HG03565 (cell line): Measurements from ENCODE around the gene SPAG17.

Experiments
- ATAC-seq: cut with Tn5 transposase; IDR thresholded peaks from one replicate; pipeline ENCODE4 v1.9.1; 2021; ENCODE audit warnings: mild to moderate bottlenecking, moderate library complexity; ENCODE audit not compliant: unreplicated experiment

The SPAG17 gene

DNA sequence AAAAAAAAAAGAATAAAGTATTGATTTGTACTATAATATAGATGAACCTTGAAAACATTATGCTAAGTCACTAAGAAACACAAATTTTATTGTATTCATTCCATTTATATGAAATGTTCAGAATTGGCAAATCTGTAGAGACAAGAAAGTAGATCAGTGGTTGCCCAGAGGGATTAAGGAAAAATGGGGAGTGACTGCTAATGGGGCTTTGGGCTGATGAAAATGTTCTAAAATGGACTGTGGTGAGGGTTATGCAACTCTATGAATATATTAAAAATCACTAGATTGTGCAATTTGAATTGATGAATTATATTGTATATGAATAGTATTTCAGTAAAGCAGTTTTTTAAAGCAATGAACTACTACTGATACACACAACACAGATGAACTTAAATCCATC is 265.7 kb downstream of the SPAG17 start:
- no peak for ATAC-seq

DNA sequence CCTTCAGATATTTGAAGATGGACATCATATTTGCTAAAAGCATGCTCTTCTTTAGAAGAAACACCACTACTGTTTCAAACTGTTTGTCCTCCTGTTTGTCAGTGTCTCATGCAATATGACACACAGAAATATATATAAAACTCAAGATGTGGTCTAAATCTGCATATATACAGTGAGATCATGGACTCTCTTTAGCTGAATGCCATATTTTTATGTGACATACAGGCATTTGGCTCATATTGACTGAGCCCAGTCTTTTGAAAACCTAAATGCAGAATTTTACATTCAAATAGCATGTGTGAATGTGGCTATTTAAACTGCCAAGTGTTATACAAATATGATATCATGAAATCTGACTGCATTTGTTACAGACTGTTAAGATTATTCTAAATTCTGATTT is 274.0 kb downstream of the SPAG17 start:
- no peak for ATAC-seq

DNA sequence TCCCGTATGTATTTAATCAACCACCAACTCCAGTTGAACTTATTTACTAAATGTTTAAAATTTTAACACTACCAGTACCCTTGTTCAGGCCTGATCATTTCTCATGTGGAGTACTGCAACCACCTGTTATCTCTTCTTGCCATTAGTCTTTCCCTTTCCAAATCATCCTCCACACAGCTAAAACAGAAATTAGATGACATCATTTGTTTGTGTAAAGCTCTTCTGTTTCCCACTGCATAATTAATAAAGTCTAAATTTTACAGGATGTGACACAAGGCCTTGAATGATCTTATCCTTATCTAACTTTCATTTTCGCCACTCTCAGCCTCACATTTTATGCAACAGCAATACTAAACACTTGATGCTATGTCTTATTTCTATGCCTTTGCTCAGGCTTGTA is 280.0 kb downstream of the SPAG17 start:
- ATAC-seq, result no peak

DNA sequence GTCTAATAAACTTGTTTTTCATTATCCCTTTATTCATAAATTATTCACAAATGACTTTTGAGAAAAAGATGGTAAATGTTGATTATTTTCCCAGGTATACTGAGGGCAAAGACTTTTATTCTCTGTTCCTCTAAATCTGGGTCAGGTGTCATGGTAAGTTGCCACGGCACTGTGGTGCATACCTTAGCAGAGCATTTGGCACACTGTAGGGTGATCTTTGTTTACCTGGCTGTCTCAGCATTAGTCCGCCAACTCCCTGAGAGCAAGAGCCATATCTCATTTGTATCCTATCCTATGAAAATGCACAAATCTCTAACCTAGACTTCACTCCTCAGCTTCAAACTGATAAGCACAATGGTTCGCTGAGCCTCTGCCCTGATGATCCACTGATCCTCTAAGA is 280.5 kb downstream of the SPAG17 start:
- ATAC-seq, result no peak
